ENCODE measurements around the gene PITX1. TPM values are rescaled to one million over a fixed set of nuclear protein-coding genes. Genes with fewer than 3 reads are reported as not detected.

Gene PITX1
- total and polyA plus RNA-seq, 2 of the 13 experiments (the other 11 are each of a cell fraction or from before 2014, with no cell fraction given), result 11.7 to 20.2 TPM

DNA sequence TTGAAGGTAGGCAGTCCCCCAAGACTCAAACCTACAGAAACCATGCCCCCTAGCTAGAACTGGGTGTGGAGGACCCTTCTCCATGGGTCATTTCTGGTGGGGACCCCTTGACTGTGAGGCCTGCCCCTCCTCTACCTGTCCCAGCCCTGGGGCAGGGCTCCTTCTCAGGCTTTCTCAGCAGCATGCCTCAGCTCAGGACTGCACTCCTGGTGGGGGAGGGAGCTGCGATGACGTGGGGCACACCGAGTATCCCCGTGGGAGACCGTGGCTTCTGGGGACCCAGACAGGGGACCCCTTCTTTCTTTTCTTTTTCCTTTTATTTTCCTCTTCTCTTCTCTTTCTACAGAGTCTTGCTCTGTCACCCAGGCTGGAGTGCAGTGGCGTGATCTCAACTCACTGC is 27.0 kb upstream of the PITX1 start:
- intact Hi-C loops (cut with micrococcal nuclease; ENCODE audit: unreplicated experiment) (no loop called here), in situ Hi-C loops (cut with HindIII; ENCODE audit: extremely low pct_ligation_motif_present, low pct_unique_long_range_greater_than_20kb) (no loop called here)
- POLR2A ChIA-PET, result no interaction called here
- Histone ChIP-seq H3K9me3 (ENCODE audit: low read length) (no peaks in the 10 kb centered on the region), H2AFZ (ENCODE audit: low read length) (no peak overlapping the region), H4K20me1 (ENCODE audit: insufficient read depth, low read length) (no peaks in the 10 kb centered on the region), H3K4me2 (ENCODE audit: low read depth, low read length) (no peak overlapping the region), H3K36me3 (replicated peaks in 1 of 2; ENCODE audit: control insufficient read depth in 1 of 2, insufficient read depth in 2 of 2, low read length in 2 of 2) (no peaks in the 10 kb centered on the region), H3K4me1 (ENCODE audit: insufficient read depth, low read length) (no peaks in the 10 kb centered on the region), H3K27ac (ENCODE audit: extremely low read length, insufficient read depth, low read length) (no peak overlapping the region), H3K4me3 (replicated peaks in 1 of 3; ENCODE audit: insufficient read depth in 1 of 3, low read depth in 2 of 3, low read length in 3 of 3) (no peak overlapping the region), H3K9ac (ENCODE audit: insufficient read depth, low read depth, low read length) (no peak overlapping the region), H3K79me2 (ENCODE audit: insufficient read depth, low read length) (no peaks in the 10 kb centered on the region), H3K27me3 (ENCODE audit: control insufficient read depth in 1 of 2, insufficient read depth in 2 of 2, low read length in 2 of 2) (no peaks in the 10 kb centered on the region)
- no peak for FAIRE-seq
- no peak for DNase-seq (ENCODE audit: low spot score)
- BruUV-seq (replicated peaks), result no TSS peak
- WGBS (ENCODE audit: low lambda C conversion rate), result 88% methylated on average over 6 of the region's 6 CpGs
- CTCF ChIA-PET (ENCODE audit: low intra/inter-chr PET ratio, low total read pairs), result no interaction called here
- ATAC-seq, result no peak
- TF ChIP-seq, protein P1, sequence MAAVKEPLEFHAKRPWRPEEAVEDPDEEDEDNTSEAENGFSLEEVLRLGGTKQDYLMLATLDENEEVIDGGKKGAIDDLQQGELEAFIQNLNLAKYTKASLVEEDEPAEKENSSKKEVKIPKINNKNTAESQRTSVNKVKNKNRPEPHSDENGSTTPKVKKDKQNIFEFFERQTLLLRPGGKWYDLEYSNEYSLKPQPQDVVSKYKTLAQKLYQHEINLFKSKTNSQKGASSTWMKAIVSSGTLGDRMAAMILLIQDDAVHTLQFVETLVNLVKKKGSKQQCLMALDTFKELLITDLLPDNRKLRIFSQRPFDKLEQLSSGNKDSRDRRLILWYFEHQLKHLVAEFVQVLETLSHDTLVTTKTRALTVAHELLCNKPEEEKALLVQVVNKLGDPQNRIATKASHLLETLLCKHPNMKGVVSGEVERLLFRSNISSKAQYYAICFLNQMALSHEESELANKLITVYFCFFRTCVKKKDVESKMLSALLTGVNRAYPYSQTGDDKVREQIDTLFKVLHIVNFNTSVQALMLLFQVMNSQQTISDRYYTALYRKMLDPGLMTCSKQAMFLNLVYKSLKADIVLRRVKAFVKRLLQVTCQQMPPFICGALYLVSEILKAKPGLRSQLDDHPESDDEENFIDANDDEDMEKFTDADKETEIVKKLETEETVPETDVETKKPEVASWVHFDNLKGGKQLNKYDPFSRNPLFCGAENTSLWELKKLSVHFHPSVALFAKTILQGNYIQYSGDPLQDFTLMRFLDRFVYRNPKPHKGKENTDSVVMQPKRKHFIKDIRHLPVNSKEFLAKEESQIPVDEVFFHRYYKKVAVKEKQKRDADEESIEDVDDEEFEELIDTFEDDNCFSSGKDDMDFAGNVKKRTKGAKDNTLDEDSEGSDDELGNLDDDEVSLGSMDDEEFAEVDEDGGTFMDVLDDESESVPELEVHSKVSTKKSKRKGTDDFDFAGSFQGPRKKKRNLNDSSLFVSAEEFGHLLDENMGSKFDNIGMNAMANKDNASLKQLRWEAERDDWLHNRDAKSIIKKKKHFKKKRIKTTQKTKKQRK (IDR thresholded peaks at IDR 0.05; ENCODE audit: low read length), result no peak
- TF ChIP-seq GTF3A (CRISPR knock-in tag; conservative IDR thresholded peaks at IDR 0.05) (no peak), GFI1 (CRISPR knock-in tag; IDR thresholded peaks at IDR 0.05; ENCODE audit: borderline replicate concordance) (no peak), IKZF4 (CRISPR knock-in tag; IDR thresholded peaks at IDR 0.05; ENCODE audit: borderline replicate concordance, low read depth, not compliant biosample characterization) (no peak), TOE1 (CRISPR knock-in tag; IDR thresholded peaks at IDR 0.05) (no peak), SCMH1 (CRISPR knock-in tag; IDR thresholded peaks at IDR 0.05; ENCODE audit: borderline replicate concordance) (no peak), PAX8 (CRISPR knock-in tag; IDR thresholded peaks at IDR 0.05; ENCODE audit: borderline replicate concordance) (no peak), SRSF1 (optimal IDR thresholded peaks at IDR 0.05; ENCODE audit: low read depth, low read length) (no peak), BRCA1 (CRISPR knock-in tag; IDR thresholded peaks at IDR 0.05) (no peak), ZNF572 (CRISPR knock-in tag; IDR thresholded peaks at IDR 0.05) (no peak), CHD4 (IDR thresholded peaks at IDR 0.05; ENCODE audit: borderline replicate concordance, low read length) (no peak), SP4 (CRISPR knock-in tag; IDR thresholded peaks at IDR 0.05) (no peak), ZC3H13 (CRISPR knock-in tag; IDR thresholded peaks at IDR 0.05) (no peak), SRY (CRISPR knock-in tag; IDR thresholded peaks at IDR 0.05) (no peak)
- TF ChIP-seq, protein P2, sequence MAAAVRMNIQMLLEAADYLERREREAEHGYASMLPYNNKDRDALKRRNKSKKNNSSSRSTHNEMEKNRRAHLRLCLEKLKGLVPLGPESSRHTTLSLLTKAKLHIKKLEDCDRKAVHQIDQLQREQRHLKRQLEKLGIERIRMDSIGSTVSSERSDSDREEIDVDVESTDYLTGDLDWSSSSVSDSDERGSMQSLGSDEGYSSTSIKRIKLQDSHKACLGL (CRISPR knock-in tag; IDR thresholded peaks at IDR 0.05), result no peak
- TF ChIP-seq, protein P3, sequence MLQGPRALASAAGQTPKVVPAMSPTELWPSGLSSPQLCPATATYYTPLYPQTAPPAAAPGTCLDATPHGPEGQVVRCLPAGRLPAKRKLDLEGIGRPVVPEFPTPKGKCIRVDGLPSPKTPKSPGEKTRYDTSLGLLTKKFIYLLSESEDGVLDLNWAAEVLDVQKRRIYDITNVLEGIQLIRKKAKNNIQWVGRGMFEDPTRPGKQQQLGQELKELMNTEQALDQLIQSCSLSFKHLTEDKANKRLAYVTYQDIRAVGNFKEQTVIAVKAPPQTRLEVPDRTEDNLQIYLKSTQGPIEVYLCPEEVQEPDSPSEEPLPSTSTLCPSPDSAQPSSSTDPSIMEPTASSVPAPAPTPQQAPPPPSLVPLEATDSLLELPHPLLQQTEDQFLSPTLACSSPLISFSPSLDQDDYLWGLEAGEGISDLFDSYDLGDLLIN (CRISPR knock-in tag; IDR thresholded peaks at IDR 0.05; ENCODE audit: borderline replicate concordance), result no peak
- TF ChIP-seq, protein P4, sequence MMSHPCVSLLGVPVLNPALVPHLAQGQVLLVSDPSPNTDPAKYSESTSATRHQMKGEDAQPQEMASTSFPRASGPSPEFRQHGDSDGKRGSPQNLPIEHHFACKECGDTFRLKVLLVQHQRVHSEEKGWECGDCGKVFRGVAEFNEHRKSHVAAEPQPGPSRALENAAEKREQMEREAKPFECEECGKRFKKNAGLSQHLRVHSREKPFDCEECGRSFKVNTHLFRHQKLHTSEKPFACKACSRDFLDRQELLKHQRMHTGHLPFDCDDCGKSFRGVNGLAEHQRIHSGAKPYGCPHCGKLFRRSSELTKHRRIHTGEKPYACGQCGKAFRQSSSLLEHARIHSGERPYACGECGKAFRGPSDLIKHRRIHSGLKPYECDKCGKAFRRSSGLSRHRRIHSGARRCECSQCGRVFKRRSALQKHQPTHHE (CRISPR knock-in tag; IDR thresholded peaks at IDR 0.05; ENCODE audit: borderline replicate concordance), result no peak
- TF ChIP-seq, protein P5, sequence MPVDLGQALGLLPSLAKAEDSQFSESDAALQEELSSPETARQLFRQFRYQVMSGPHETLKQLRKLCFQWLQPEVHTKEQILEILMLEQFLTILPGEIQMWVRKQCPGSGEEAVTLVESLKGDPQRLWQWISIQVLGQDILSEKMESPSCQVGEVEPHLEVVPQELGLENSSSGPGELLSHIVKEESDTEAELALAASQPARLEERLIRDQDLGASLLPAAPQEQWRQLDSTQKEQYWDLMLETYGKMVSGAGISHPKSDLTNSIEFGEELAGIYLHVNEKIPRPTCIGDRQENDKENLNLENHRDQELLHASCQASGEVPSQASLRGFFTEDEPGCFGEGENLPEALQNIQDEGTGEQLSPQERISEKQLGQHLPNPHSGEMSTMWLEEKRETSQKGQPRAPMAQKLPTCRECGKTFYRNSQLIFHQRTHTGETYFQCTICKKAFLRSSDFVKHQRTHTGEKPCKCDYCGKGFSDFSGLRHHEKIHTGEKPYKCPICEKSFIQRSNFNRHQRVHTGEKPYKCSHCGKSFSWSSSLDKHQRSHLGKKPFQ (CRISPR knock-in tag; IDR thresholded peaks at IDR 0.05; ENCODE audit: insufficient replicate concordance), result no peak
